ES-I3 (cell line): Measurements from ENCODE around the gene POU2AF1.

Experiments
- H3K36me3 ChIP-seq: 2 replicates; pipeline ENCODE4 v1.6.1; 2013; ENCODE audit warnings: mild to moderate bottlenecking, low read length, control low read depth, moderate library complexity; ENCODE audit not compliant: insufficient read depth
- H3K4me1 ChIP-seq: 2 replicates; pipeline ENCODE4 v1.6.1; 2013; ENCODE audit warnings: mild to moderate bottlenecking, control low read depth, low read length; ENCODE audit not compliant: insufficient read depth
- H3K9ac ChIP-seq: 2 replicates; pipeline ENCODE4 v1.6.1; 2013; ENCODE audit warnings: low read depth, mild to moderate bottlenecking, low read length, moderate library complexity
- H3K9me3 ChIP-seq: 2 replicates; pipeline ENCODE4 v1.6.1; 2013; ENCODE audit warnings: mild to moderate bottlenecking, low read length, moderate library complexity; ENCODE audit not compliant: control insufficient read depth, insufficient read depth

The POU2AF1 gene

DNA sequence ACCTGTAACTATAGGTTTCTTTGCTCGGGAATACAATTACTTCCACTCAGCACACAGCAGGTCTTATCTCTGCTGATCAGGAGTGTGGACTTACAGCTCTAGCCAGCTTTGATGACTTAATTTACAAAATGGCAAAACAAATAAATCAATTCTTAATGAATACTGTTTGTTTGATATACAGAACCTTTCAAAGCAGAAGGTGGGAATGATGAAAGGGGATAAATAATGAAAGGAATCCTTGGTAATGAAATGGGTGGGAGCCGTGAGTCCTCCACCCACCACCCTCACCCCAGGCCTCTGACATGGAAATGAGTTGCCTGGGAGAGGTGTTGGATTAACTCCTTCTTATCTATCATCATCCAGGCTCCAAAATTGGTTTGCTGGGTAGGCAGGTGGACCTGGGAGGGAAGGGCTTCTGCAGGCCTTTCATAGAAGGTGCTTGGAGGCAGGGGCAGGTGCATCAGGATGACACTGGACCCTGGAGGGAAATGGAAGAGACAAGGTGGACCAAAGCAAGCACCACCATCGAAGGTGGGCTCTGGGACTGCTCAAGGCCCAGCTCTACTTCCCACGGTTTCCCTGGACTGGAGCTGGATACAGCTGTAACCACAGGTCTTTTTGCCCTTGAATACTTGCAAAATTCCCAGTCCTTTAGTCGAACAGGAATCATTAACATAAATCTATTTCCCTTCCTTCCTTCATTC lies 23.0 kb downstream of the POU2AF1 start:
- Histone ChIP-seq H3K9me3 (no peaks in the 10 kb centered on the region), H3K4me1 (no peaks in the 10 kb centered on the region), H3K9ac (no peak overlapping the region), H3K36me3 (no peaks in the 10 kb centered on the region)

DNA sequence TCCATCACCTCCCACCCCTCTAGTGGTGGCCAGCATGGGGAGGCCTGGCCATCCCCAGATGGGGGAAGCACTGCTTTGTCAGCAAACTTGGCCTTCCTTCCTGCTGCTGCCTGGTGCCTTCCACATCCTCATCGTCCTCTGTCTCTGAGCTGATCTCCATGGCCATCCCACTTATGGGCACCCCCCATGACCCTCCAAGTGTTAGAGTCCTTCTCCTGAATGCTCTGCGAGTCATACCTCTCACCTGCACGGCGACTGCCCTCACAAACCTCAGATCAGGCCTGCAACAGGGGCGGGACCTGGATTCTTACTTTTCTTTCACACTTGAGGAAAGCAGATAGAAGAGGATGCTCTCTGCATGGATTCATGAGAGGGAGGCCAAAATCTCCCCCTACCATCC lies 24.0 kb downstream of the POU2AF1 start:
- no peaks in the 10 kb centered on the region for H3K9me3 ChIP-seq
- H3K4me1 ChIP-seq: no peaks in the 10 kb centered on the region
- H3K9ac ChIP-seq: no peak overlapping the region
- H3K36me3 ChIP-seq: no peaks in the 10 kb centered on the region

DNA sequence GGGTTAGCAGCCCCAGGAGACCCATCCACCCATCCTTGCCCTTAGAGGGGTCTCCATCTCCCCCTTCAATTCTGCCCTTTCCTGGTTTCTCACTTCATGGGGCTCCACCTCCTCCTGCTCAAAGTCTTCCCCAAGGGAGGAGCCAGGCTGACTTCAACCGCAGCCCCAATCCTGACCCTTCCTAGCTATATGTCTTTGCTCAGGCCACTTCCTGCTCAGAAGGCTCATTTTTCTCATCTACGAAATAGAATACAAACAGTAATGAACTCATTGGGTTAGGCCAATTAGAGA lies 24.5 kb downstream of the POU2AF1 start:
- no peaks in the 10 kb centered on the region for H3K9me3 ChIP-seq
- H3K9ac ChIP-seq: no peak overlapping the region
- no peaks in the 10 kb centered on the region for H3K4me1 ChIP-seq
- no peaks in the 10 kb centered on the region for H3K36me3 ChIP-seq

DNA sequence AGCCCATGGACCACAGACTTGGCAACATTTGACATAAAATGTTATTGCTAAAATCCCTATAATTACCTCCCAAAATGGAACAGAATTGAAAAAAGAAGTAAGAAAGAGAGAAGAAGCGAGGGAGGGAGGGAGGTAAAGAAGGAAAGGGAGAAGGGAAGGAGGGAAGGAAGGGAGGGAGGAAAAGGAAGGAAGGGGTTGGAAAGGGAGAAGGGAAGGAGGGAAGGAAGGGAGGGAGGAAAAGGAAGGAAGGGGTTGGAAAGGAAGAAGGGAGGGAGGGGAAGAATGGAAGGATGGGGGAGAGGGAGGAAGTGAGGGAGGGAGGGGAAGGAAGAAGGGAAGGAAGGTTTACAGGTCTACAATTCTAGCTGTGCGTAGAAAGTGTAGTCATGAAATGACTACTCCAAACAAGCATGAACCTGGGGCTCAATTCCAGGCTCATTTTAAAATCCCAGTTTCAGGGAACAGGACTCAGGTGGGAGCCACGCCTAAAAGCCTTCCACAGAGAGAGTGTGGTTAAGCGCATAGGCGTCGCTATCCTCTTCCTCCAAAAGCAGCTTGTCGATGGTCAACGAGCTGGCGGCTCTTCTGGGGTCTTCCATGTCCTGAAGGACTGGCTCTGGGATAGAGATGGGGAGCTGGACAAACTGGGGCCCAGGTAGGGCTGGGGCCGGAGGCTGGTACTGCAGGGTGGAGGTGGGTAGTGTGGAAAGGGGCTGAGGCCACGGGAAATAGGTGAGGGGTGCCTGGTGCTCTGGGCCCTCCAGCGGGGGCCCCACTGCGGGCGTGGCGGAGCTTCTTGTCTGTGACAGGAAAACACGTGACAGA lies 25.1 kb downstream of the POU2AF1 start:
- Histone ChIP-seq H3K9me3 (no peaks in the 10 kb centered on the region), H3K36me3 (no peaks in the 10 kb centered on the region), H3K9ac (no peak overlapping the region), H3K4me1 (no peaks in the 10 kb centered on the region)

DNA sequence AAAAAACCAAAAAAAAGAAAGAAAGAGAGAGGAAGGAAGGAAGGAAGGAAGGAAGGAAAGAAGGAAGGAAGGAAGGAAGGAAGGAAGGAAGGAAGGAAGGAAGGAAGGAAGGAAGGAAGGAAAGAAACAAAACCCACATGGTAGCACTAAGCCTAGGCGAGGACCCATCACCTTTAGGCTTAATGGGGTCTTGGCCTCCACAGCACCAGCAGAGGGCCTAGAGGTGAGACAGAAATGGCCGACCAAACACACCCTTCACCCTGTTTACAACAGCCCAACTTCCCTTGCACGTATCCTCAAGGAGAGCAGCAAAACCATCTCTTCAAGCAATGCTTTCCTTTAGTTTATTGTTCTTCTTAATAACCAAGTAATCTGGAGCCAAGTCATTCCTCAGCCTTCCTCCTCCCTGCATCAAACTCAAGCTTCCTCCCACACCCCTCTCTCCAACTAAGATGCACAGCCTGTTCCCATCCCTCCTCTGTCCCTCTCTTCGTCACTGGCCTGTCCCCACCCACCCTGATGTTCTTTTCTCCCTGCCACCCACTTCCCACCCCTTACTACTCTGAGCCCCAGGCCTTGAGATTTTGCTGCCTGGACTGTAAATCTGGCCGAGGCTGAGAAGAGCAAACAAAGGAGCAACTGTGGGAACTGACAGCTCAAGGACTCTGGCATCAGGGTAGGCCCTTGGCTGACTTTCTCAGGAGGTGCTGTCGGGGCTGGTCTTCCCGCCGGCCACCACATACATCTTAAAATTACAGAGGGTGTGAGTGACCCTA lies 26.0 kb downstream of the POU2AF1 start:
- Histone ChIP-seq H3K9ac (no peak overlapping the region), H3K9me3 (no peaks in the 10 kb centered on the region), H3K4me1 (no peaks in the 10 kb centered on the region), H3K36me3 (no peaks in the 10 kb centered on the region)

DNA sequence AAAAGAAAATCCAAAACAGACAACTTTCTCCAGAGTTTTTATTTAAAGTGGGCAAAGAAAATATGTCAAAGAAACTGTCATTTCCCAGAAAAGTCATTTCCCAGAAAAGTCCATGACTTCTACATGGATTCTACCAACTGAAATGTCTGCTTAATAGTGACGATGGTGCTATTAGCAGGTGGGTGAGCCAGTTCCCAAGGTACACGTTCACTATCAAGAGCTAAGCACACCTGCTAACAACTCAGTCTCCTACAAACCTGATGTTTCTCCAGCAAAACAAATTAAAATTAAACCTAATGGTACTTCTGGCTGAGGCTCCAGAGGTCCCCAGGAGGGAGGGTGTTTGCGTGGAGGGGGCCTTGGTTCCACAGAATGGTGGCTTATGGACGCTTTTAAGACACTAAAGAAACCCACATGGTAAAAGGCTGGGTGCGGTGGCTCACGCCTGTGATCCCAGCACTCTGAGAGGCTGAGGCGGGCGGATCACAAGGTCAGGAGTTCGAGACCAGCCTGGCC lies 26.8 kb downstream of the POU2AF1 start:
- H3K9ac ChIP-seq: no peak overlapping the region
- H3K4me1 ChIP-seq: no peaks in the 10 kb centered on the region
- no peaks in the 10 kb centered on the region for H3K9me3 ChIP-seq
- H3K36me3 ChIP-seq: no peaks in the 10 kb centered on the region

DNA sequence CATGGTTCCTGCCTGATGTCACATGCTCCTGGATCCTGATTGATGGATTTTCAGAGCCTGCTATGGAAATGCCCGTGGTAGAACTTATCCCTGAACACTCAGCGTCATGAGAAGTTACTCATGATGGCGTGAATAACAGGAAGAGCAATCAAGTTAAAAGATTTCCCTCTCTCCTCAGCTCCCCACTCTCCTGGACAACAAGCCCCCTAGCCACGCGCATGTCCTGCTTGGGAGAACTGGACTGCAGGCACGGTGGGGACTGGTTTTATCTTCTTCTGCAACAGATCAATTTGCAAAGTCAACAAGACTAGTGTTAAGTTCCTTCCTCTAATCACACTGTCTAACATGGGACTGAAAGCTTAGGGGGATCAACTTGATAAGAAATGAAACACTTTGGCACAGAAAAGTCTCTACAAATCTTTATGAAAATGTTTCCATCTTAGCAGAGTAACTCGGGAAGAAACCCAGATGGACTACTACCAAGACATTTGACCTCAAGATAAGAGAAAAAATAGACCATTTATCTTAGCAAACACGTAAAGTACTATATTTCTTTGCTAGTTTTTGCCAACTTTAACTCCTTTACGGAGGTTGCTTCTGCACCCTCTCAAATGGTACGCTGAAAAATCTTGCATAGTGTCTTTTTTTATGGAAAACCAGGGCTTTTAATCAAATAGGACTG lies 27.6 kb downstream of the POU2AF1 start:
- Histone ChIP-seq H3K4me1 (no peaks in the 10 kb centered on the region), H3K36me3 (no peaks in the 10 kb centered on the region), H3K9me3 (no peaks in the 10 kb centered on the region), H3K9ac (no peak overlapping the region)

DNA sequence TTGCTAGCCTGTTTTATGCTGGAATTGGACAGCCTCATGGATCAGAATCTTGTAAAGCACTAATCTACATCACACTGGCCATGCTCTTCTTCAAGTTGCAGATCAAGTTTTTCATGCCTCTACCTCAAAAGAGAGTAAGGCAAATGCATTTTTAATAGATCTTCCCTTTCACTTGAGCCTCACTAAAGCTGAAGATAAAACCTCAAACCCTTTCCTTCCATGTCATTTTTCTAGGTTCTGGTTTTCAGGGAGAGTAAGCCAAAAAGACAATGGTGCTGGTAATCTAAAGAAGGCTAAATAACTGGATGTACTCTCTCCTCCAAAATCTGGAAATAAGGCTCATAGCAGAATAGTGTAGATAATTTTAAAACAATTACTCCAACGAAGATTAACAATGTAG lies 28.3 kb downstream of the POU2AF1 start:
- Histone ChIP-seq H3K9me3 (no peaks in the 10 kb centered on the region), H3K9ac (no peak overlapping the region), H3K36me3 (no peaks in the 10 kb centered on the region), H3K4me1 (no peaks in the 10 kb centered on the region)

DNA sequence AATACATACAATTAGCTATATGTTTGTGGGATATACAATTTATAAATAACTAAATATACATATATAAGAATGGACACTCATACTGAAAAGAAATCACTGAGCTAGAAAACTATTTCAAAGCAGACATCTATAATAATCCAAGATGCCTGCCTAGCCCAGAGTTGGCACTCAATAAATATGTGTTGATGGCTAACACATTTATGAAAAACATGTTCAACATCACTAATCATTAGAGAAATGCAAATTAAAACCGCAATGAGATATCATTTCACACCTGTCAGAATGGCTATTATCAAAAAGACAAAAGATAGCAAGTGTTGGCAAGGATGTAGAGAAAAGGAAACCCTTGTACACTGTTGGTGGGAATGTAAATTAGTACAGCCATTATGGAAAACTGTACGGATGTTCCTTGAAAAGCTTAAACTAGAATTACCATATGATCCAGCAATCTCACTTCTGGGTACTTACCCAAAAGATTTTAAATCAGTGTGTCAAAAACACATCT lies 29.8 kb downstream of the POU2AF1 start:
- peaks cover under 1% of the 10 kb centered on the region; the same call in 1 of the 2 replicates for H3K4me1 ChIP-seq
- H3K9ac ChIP-seq: no peak overlapping the region
- no peaks in the 10 kb centered on the region for H3K9me3 ChIP-seq
- H3K36me3 ChIP-seq: no peaks in the 10 kb centered on the region

DNA sequence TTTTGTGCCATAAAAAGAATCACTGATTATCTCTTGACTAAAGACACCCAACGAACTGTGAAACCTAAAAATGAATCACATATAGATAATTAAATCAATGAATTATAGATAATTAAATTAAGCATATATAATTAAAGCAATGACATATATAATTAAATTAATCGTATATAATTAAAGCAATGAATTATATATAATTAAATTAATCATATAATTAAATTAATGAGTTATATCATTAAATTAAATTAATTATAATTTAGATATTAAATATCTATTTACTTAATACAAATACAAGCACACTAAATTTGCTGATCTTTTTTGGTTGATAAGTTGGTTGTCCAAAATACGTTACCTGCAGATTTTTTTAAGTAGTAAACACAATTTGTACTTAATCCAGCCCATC lies 30.9 kb downstream of the POU2AF1 start:
- Histone ChIP-seq H3K9ac (no peak overlapping the region), H3K9me3 (no peaks in the 10 kb centered on the region), H3K4me1 (peaks cover 4% of the 10 kb centered on the region; the same call in 1 of the 2 replicates), H3K36me3 (no peaks in the 10 kb centered on the region)

DNA sequence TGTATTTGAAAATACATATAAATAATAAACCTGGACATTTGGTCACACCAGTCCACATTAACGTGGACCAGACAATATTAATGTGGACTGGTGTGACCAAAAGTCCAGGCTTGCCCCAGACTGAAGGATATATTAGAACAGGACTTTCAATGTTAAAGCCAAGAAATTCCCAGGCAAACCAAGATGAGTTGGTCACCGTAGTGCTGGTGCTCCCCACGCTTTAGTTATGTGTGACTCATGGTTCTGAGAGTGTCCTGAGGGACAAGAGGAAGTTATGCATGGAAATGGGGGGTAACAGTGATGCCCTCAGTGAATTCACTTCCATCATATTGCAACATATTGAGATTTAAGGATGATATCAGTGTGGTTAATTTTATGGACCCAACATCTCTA lies 31.4 kb downstream of the POU2AF1 start:
- no peak overlapping the region for H3K9ac ChIP-seq
- peaks cover 4% of the 10 kb centered on the region; the same call in 1 of the 2 replicates for H3K4me1 ChIP-seq
- no peaks in the 10 kb centered on the region for H3K36me3 ChIP-seq
- no peaks in the 10 kb centered on the region for H3K9me3 ChIP-seq

DNA sequence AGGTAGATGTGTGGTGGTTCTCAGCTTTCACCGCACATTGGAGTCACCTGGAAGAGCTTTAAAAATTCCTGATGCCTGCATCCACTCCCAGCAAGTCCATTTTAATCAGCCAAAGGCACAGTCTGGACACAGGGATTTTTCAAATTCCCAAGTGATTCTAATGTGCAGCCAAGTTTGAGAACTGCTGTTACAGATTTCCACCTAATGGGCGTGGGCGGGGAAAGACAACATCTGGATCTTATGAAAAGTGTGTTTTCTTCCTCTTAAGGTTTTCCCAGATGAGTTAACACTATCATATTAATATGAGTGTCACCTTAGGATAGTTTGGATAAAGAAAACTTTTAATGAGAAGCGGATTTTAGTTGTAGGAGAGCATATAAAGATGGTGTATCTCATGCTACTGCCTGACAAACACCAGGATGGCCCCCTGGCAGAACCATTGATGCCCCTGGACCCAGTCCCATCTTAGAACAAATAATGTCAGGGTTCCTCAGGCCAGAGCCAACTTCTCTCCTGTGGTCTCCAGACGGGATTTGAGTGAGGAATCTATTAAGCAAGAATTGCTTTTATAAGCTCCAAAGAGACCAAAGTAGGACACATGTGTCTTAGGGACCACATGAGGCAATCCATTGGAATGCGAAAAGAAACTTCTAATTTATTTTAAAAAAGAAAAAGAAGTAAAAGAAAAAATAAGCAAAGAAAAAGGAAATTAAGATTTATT lies 31.9 kb downstream of the POU2AF1 start:
- Histone ChIP-seq H3K36me3 (no peaks in the 10 kb centered on the region), H3K9me3 (no peaks in the 10 kb centered on the region), H3K9ac (no peak overlapping the region), H3K4me1 (peaks cover 4% of the 10 kb centered on the region; the same call in 1 of the 2 replicates)

DNA sequence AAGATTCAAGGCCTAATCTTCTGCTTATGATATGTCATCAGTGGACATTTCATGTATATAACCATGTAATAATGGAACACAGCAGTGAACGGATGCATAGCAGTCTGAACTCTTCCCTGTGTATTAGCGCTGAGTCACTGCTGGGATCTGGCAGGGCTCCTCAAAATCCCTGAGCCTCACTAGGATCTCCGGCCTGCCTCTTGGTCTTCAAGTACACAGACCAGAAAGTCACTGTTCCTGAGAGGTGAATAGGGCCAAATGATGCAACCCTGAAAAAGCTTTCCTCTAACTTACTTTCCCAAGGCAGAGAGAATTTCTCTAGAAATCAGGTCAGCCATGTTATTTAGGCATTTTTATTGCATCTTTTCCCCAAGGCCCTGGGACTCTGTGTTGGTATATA lies 35.0 kb downstream of the POU2AF1 start:
- H3K9ac ChIP-seq: no peak overlapping the region
- peaks cover 4% of the 10 kb centered on the region; the same call in 1 of the 2 replicates for H3K4me1 ChIP-seq
- no peaks in the 10 kb centered on the region for H3K36me3 ChIP-seq
- peaks cover 3% of the 10 kb centered on the region; the same call in 1 of the 2 replicates for H3K9me3 ChIP-seq
